Measurements from ENCODE around the gene LKAAEAR1. TPM values are rescaled to one million over a fixed set of nuclear protein-coding genes. Genes with fewer than 3 reads are reported as not detected.
"Not testable (repeated sequence)": the region's sequence is repeated elsewhere in the genome, so short reads cannot be mapped to it uniquely, and the experiment has no call there.

The LKAAEAR1 gene
- total and polyA plus RNA-seq, 8 donors: 0.23 TPM; not detected in 7

GRCh38 chr20:64129146-64129782 is 45.1 kb upstream of the LKAAEAR1 start:
- no peak for TF ChIP-seq POLR2A (IDR thresholded peaks at IDR 0.05)
- TF ChIP-seq, protein P1, sequence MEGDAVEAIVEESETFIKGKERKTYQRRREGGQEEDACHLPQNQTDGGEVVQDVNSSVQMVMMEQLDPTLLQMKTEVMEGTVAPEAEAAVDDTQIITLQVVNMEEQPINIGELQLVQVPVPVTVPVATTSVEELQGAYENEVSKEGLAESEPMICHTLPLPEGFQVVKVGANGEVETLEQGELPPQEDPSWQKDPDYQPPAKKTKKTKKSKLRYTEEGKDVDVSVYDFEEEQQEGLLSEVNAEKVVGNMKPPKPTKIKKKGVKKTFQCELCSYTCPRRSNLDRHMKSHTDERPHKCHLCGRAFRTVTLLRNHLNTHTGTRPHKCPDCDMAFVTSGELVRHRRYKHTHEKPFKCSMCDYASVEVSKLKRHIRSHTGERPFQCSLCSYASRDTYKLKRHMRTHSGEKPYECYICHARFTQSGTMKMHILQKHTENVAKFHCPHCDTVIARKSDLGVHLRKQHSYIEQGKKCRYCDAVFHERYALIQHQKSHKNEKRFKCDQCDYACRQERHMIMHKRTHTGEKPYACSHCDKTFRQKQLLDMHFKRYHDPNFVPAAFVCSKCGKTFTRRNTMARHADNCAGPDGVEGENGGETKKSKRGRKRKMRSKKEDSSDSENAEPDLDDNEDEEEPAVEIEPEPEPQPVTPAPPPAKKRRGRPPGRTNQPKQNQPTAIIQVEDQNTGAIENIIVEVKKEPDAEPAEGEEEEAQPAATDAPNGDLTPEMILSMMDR (IDR thresholded peaks at IDR 0.05): no peak
- TF ChIP-seq EP300 (IDR thresholded peaks at IDR 0.05): no peak
- TF ChIP-seq POLR2AphosphoS5 (IDR thresholded peaks at IDR 0.05): no peak
- 78 to 89% (median 79%) methylated on average over 10 to 11 of the region's 11 CpGs for WGBS, 5 donors
- intact Hi-C loops (cut with DNase I; ENCODE audit: low total_unique reads): no loop called here
- no peaks in the 10 kb centered on the region for H3K36me3 ChIP-seq
- H3K27ac ChIP-seq: no peak overlapping the region
- H3K27me3 ChIP-seq: peaks cover 0 to 32% (median 7%) of the 10 kb centered on the region in 3 donors
- DNase-seq: no peak
- no peaks in the 10 kb centered on the region for H3K9me3 ChIP-seq
- no peak overlapping the region for H3K4me3 ChIP-seq
- H3K4me1 ChIP-seq: no peaks in the 10 kb centered on the region

GRCh38 chr20:64123517-64123916 is 39.3 kb upstream of the LKAAEAR1 start:
- 80 to 89% (median 81%) methylated on average over 11 of the region's 11 CpGs for WGBS, 5 donors
- not testable (repeated sequence) for H3K36me3 ChIP-seq

GRCh38 chr20:64122927-64123326 is 38.7 kb upstream of the LKAAEAR1 start:
- H3K9me3 ChIP-seq; H3K4me3 ChIP-seq; DNase-seq; intact Hi-C loops (cut with DNase I; ENCODE audit: low total_unique reads); H3K27ac ChIP-seq; H3K36me3 ChIP-seq: not testable (repeated sequence)
- Histone ChIP-seq H3K4me1 (peaks cover 0 to 12% (median 10%) of the 10 kb centered on the region in 4 donors), H3K27me3 (peaks cover 0 to 49% (median 16%) of the 10 kb centered on the region in 3 donors)
- WGBS, 5 donors: 79 to 87% (median 81%) methylated on average over 11 of the region's 11 CpGs

More at GRCh38 chr20:64123517-64123916, 39.3 kb upstream of the LKAAEAR1 start:
- DNase-seq; intact Hi-C loops (cut with DNase I; ENCODE audit: low total_unique reads); H3K9me3 ChIP-seq; H3K4me3 ChIP-seq; H3K27ac ChIP-seq: not testable (repeated sequence)
- peaks cover 0 to 49% (median 16%) of the 10 kb centered on the region in 3 donors for H3K27me3 ChIP-seq
- peaks cover 0 to 12% (median 10%) of the 10 kb centered on the region in 4 donors for H3K4me1 ChIP-seq

DNA sequence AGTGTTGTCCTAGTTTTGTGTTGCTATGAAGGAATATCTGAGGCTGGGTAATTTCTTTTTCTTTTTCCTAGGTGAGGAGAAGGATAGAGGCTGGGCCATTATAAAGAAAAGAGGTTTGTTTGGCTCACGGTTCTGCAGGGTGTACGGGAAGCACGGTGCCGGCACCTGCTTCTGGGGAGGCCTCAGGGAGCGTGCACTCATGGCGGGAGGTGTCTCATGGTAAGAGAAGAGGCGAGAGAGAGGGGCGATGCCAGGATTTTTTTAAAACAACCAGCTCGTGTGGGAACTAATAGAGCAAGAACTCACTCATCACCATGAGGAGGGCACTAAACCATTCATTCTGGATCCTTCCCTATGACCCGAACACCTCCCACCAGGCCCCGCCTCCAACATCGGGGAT is 37.4 kb upstream of the LKAAEAR1 start:
- TF ChIP-seq EP300 (IDR thresholded peaks at IDR 0.05): no peak
- no peak for TF ChIP-seq POLR2A (IDR thresholded peaks at IDR 0.05)
- no peak for TF ChIP-seq POLR2AphosphoS5 (IDR thresholded peaks at IDR 0.05)
- TF ChIP-seq, protein P1 (IDR thresholded peaks at IDR 0.05): no peak
- no peak overlapping the region for H3K27ac ChIP-seq
- H3K36me3 ChIP-seq: no peaks in the 10 kb centered on the region
- no peaks in the 10 kb centered on the region for H3K9me3 ChIP-seq
- peaks cover 0 to 49% (median 16%) of the 10 kb centered on the region in 3 donors for H3K27me3 ChIP-seq
- peaks cover 0 to 12% (median 10%) of the 10 kb centered on the region in 4 donors for H3K4me1 ChIP-seq
- WGBS, 5 donors: 74 to 83% (median 82%) methylated on average over 12 of the region's 12 CpGs
- intact Hi-C loops (cut with DNase I; ENCODE audit: low total_unique reads): no loop called here
- DNase-seq: no peak
- H3K4me3 ChIP-seq: no peak overlapping the region

DNA sequence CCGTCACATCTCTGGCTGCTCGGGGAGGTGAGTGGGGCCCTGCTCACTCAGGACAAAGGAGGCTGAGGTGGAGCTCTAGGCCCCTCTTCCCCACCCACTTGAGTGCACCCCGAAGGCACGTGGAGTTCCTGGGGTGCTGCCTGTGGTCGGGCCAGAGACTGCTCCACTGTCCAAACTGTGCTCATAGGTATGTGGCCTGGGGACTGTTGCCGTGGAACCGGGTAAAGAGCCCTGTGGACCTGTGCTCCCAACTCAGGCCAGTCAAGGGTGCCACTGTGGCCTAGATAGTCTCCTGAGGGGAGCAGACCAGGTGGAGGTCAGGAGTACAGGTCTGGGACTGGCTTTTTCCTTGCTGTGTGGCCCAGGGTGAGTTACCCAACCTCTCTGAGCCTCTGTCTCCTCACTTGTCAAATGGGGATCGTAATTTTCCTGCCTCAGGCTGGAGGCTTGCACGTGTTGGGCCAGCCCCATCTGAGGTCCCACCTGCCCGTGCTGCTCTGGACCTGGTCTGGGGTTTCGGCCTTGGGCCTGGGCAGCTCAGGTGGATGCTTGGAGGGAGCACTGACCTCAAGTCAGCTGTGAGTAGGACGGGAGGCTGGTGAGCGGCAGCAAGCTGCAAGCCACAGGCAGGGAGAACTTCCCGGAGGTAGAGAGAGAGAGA is 35.6 kb upstream of the LKAAEAR1 start:
- no peaks in the 10 kb centered on the region for H3K36me3 ChIP-seq
- H3K9me3 ChIP-seq: no peaks in the 10 kb centered on the region
- WGBS, 5 donors: 57 to 67% (median 63%) methylated on average over 10 to 14 of the region's 14 CpGs
- H3K27ac ChIP-seq: no peak overlapping the region
- H3K27me3 ChIP-seq: peaks cover 0 to 45% (median 16%) of the 10 kb centered on the region in 3 donors
- H3K4me1 ChIP-seq: peaks cover 0 to 12% (median 10%) of the 10 kb centered on the region in 4 donors
- TF ChIP-seq, protein P1 (IDR thresholded peaks at IDR 0.05): no peak
- TF ChIP-seq EP300 (IDR thresholded peaks at IDR 0.05) (no peak), POLR2AphosphoS5 (IDR thresholded peaks at IDR 0.05) (no peak), POLR2A (IDR thresholded peaks at IDR 0.05) (no peak)
- peak in 1 of 2 donors; percentile 33 for DNase-seq
- intact Hi-C loops (cut with DNase I; ENCODE audit: low total_unique reads): no loop called here
- peak overlapping the region in 3 of 4 donors; percentile 16 to 36 (median 30) for H3K4me3 ChIP-seq
